ENCODE measurements around the gene SNHG17. TPM values are rescaled to one million over a fixed set of nuclear protein-coding genes. Genes with fewer than 3 reads are reported as not detected.
"Not testable (repeated sequence)": the region's sequence is repeated elsewhere in the genome, so short reads cannot be mapped to it uniquely, and the experiment has no call there.

The SNHG17 gene
- total RNA-seq, 4 donors from 2014 or later, result 13.3 to 38.4 (median 18.7) TPM

- Histone ChIP-seq H3K27me3 (no peaks in the 10 kb centered on the region), H3K9me3 (no peaks in the 10 kb centered on the region), H3K4me3 (replicated peaks in 1 of 3) (peak within 1 kb of the TSS; percentile 58 to 91 (median 73)), H3K4me1 (peaks cover 18 to 26% of the 10 kb centered on the region in 2 donors), H3K36me3 (no peaks in the 10 kb centered on the region), H3K27ac (peak within 1 kb of the TSS; percentile 73 to 89 (median 87))
- peak; percentile 99 to 100 for DNase-seq
- TF ChIP-seq POLR2A (IDR thresholded peaks at IDR 0.05) (peak in 1 of 2 donors; percentile 86), CTCF (IDR thresholded peaks at IDR 0.05) (peak in 4 of 6 experiments; percentile 37 to 46 (median 42))
- intact Hi-C loops (cut with DNase I), result no loop called here
- WGBS, 2 donors, result 0 to 1% methylated on average over 52 to 65 of the region's 81 CpGs
Measured at GRCh38 chr20:38472513-38473366, 37.6 kb upstream of the SNHG17 start, which contains the start of gene RALGAPB. TSS of gene RALGAPB (plus strand) at chr20:38472843. CDS start at chr20:38488433, 15,590 bp downstream.

- H3K4me3 ChIP-seq (replicated peaks in 1 of 3), result peak overlapping the region in 2 of 3 donors; percentile 22 to 58
- intact Hi-C loops (cut with DNase I), result no loop called here
- peak overlapping the region; percentile 73 to 89 (median 87) for H3K27ac ChIP-seq
- no peak for DNase-seq
- H3K36me3 ChIP-seq, result no peaks in the 10 kb centered on the region
- WGBS, 2 donors, result 15% methylated on average over 12 of the region's 12 CpGs
- TF ChIP-seq CTCF (IDR thresholded peaks at IDR 0.05) (no peak), POLR2A (IDR thresholded peaks at IDR 0.05) (no peak)
- H3K9me3 ChIP-seq, result no peaks in the 10 kb centered on the region
- peaks cover 18 to 26% of the 10 kb centered on the region in 2 donors for H3K4me1 ChIP-seq
- no peaks in the 10 kb centered on the region for H3K27me3 ChIP-seq
Measured at GRCh38 chr20:38471987-38472512, 36.9 kb upstream of the SNHG17 start.

GRCh38 chr20:38471245-38471644 lies 36.1 kb upstream of the SNHG17 start:
- H3K27me3 ChIP-seq, result no peaks in the 10 kb centered on the region
- H3K27ac ChIP-seq, result peak overlapping the region in 2 of 3 donors; percentile 87 to 89
- peaks cover 18 to 26% of the 10 kb centered on the region in 2 donors for H3K4me1 ChIP-seq
- no peak overlapping the region for H3K4me3 ChIP-seq (replicated peaks in 1 of 3)
- intact Hi-C loops (cut with DNase I), result no loop called here
- TF ChIP-seq POLR2A (IDR thresholded peaks at IDR 0.05), result no peak
- no peak for TF ChIP-seq CTCF (IDR thresholded peaks at IDR 0.05)
- DNase-seq, result no peak
- H3K9me3 ChIP-seq, result no peaks in the 10 kb centered on the region
- H3K36me3 ChIP-seq, result no peaks in the 10 kb centered on the region
- WGBS, 2 donors, result 22 to 29% methylated on average over 1 of the region's 1 CpG

- no peaks in the 10 kb centered on the region for H3K9me3 ChIP-seq
- intact Hi-C loops (cut with DNase I), result no loop called here
- TF ChIP-seq POLR2A (IDR thresholded peaks at IDR 0.05), result no peak
- no peak overlapping the region for H3K4me3 ChIP-seq (replicated peaks in 1 of 3)
- no peaks in the 10 kb centered on the region for H3K27me3 ChIP-seq
- no peak overlapping the region for H3K27ac ChIP-seq
- DNase-seq, result no peak
- WGBS, 2 donors, result 73 to 79% methylated on average over 3 of the region's 3 CpGs
- no peaks in the 10 kb centered on the region for H3K4me1 ChIP-seq
- H3K36me3 ChIP-seq, result no peaks in the 10 kb centered on the region
Measured at GRCh38 chr20:38466983-38467382, 31.9 kb upstream of the SNHG17 start.

GRCh38 chr20:38466171-38466570 lies 31.0 kb upstream of the SNHG17 start:
- 62 to 67% methylated on average over 2 of the region's 2 CpGs for WGBS, 2 donors

GRCh38 chr20:38461569-38461968 lies 26.4 kb upstream of the SNHG17 start:
- H3K27ac ChIP-seq; DNase-seq; H3K4me3 ChIP-seq (replicated peaks in 1 of 3); H3K9me3 ChIP-seq; H3K4me1 ChIP-seq; intact Hi-C loops (cut with DNase I); H3K27me3 ChIP-seq; H3K36me3 ChIP-seq: not testable (repeated sequence)
- 100% methylated on average over 4 of the region's 30 CpGs; no CpG with 5 or more reads in 1 of the 2 donors for WGBS, 2 donors

More at GRCh38 chr20:38466171-38466570, 31.0 kb upstream of the SNHG17 start:
- Histone ChIP-seq H3K4me3 (replicated peaks in 1 of 3) (no peak overlapping the region), H3K27ac (no peak overlapping the region), H3K4me1 (no peaks in the 10 kb centered on the region), H3K27me3 (no peaks in the 10 kb centered on the region), H3K9me3 (no peaks in the 10 kb centered on the region), H3K36me3 (no peaks in the 10 kb centered on the region)
- no peak for DNase-seq
- no peak for TF ChIP-seq CTCF (IDR thresholded peaks at IDR 0.05)
- no peak for TF ChIP-seq POLR2A (IDR thresholded peaks at IDR 0.05)
- intact Hi-C loops (cut with DNase I), result no loop called here

- H3K4me3 ChIP-seq (replicated peaks in 1 of 3); H3K36me3 ChIP-seq; intact Hi-C loops (cut with DNase I); H3K27ac ChIP-seq; H3K9me3 ChIP-seq; DNase-seq; H3K4me1 ChIP-seq; H3K27me3 ChIP-seq: not testable (repeated sequence)
- WGBS, 2 donors, result no CpG with 5 or more reads among the region's 33 CpGs
Measured at GRCh38 chr20:38461167-38461566, 26.0 kb upstream of the SNHG17 start.

GRCh38 chr20:38460631-38461030 lies 25.5 kb upstream of the SNHG17 start:
- H3K27me3 ChIP-seq; H3K4me3 ChIP-seq (replicated peaks in 1 of 3); H3K36me3 ChIP-seq; H3K9me3 ChIP-seq; intact Hi-C loops (cut with DNase I); H3K4me1 ChIP-seq; DNase-seq: not testable (repeated sequence)
- WGBS, 2 donors, result 0 to 15% methylated on average over 1 of the region's 2 CpGs
- H3K27ac ChIP-seq, result peak overlapping the region in 1 of 3 donors; percentile 42

Data from thyroid gland (tissue), 4 donors.